Measurements from ENCODE around the gene MYRF.

DNA sequence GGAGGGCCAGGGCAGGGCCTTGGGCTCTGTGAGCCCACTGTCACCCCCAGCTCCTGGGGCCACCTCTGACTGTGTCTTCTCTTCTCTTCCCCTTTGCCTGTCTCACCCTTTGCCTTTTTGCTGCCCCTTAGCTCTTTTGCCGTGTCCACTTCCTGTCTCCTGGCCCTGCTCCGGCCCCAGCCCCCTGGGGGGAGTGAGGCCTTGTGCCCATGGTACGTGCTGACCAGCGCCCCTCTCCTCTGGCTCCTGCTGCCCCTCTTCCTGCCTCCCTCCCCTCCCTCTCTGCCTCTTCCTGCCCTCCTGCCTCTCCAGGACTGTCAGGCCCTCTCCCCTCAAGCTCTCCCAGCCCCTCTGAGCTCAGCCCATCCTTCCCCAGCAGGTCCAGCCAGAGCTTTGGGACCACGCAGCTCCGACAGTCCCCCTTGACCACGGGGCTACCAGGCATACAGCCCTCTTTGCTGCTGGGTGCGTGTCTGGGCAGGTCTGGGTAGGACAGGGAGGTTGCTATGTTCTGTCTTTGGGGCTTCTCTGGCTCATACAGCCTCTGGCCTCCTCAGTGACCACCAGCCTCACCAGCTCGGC, 28.2 kb downstream of the MYRF start:
- TF ChIP-seq, protein P1, sequence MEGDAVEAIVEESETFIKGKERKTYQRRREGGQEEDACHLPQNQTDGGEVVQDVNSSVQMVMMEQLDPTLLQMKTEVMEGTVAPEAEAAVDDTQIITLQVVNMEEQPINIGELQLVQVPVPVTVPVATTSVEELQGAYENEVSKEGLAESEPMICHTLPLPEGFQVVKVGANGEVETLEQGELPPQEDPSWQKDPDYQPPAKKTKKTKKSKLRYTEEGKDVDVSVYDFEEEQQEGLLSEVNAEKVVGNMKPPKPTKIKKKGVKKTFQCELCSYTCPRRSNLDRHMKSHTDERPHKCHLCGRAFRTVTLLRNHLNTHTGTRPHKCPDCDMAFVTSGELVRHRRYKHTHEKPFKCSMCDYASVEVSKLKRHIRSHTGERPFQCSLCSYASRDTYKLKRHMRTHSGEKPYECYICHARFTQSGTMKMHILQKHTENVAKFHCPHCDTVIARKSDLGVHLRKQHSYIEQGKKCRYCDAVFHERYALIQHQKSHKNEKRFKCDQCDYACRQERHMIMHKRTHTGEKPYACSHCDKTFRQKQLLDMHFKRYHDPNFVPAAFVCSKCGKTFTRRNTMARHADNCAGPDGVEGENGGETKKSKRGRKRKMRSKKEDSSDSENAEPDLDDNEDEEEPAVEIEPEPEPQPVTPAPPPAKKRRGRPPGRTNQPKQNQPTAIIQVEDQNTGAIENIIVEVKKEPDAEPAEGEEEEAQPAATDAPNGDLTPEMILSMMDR (IDR thresholded peaks at IDR 0.05; ENCODE audit: borderline replicate concordance, extremely low read depth, low read length, poor library complexity, severe bottlenecking): no peak
- TF ChIP-seq EZH2 (IDR thresholded peaks at IDR 0.05; ENCODE audit: borderline replicate concordance, low read depth, low read length, severe bottlenecking): no peak

All from DND-41 (cell line).